K562 (cell line): ENCODE data around the gene RSRC1. TPM values are rescaled to one million over a fixed set of nuclear protein-coding genes. Genes with fewer than 3 reads are reported as not detected.

Experiments used
- ATAC-seq: fragments of 200-7000 bp; cut with Tn5 transposase; 3 replicates; pipeline ENCODE4 v1.9.1; 2020; ENCODE audit warnings: moderate library complexity
- BruUV-seq: library from RNA; stranded (reverse); fragments of 400-500 nt; replicated peaks from 2 replicates; lab custom pipeline; 2021; lab: Mats Ljungman, UMichigan
- CTCF ChIA-PET: fragments of 300-600 bp; formaldehyde crosslinking; extraction: SDS; loops from one replicate; lab custom pipeline; 2021; ENCODE audit warnings: low intra/inter-chr PET ratio; lab: Yijun Ruan, JAX
- POLR2A ChIA-PET: fragments of 300-600, 350-650 bp; sonication (Branson Sonifier 250); formaldehyde crosslinking; extraction: SDS; loops from one replicate; lab custom pipeline; 2021; ENCODE audit warnings: antibody characterized with exemption, inconsistent platforms; lab: Yijun Ruan, JAX
- DNase-seq, 4 experiments: peaks; one replicate each; pipeline versions ENCODE4 v3.0.0 to v3.0.0-alpha.2; 2011 to 2018; ENCODE audit warnings: low spot score in 3 of 4, mixed read lengths in 3 of 4; ENCODE audit errors: extremely low read depth in 1 of 4
- FAIRE-seq: peaks from 2 replicates; lab custom pipeline; 2011; peaks lifted over from hg19 to GRCh38; lab: Jason Lieb, UNC
- H2AFZ ChIP-seq: 2 replicates; pipeline ENCODE4 v1.6.0; 2011; ENCODE audit warnings: low read depth, low read length, control low read depth, inconsistent platforms
- H3K27ac ChIP-seq: fragments of 200-600 bp; 3 replicates; pipeline ENCODE4 v1.8.0; 2011; ENCODE audit warnings: low read depth, mild to moderate bottlenecking, control low read depth, inconsistent platforms, low read length, moderate library complexity, mixed read lengths; ENCODE audit errors: extremely low read depth
- H3K27me3 ChIP-seq, 2 experiments: fragments of 300-600 bp in 1 of 2; 2 replicates in 1 of 2; 3 replicates in 1 of 2; pipeline versions ENCODE4 v1.6.0 to v1.8.0; 2011; ENCODE audit warnings: inconsistent platforms in 2 of 2, low read length in 2 of 2, mild to moderate bottlenecking in 1 of 2, mixed read lengths in 1 of 2, moderate library complexity in 1 of 2; ENCODE audit not compliant: control insufficient read depth in 2 of 2, insufficient read depth in 2 of 2
- H3K36me3 ChIP-seq: fragments of 300-600 bp; 3 replicates; pipeline ENCODE4 v1.8.0; 2011; ENCODE audit warnings: mild to moderate bottlenecking, low read length, inconsistent platforms; ENCODE audit not compliant: control insufficient read depth, insufficient read depth
- H3K4me1 ChIP-seq, 2 experiments: fragments of 200-600 bp in 1 of 2; replicated peaks in 1 of 2; 2 replicates in 1 of 2; 3 replicates in 1 of 2; pipeline versions ENCODE4 v1.5.1 to v1.8.0; 2011; ENCODE audit warnings: inconsistent platforms in 2 of 2, low read length in 2 of 2, mild to moderate bottlenecking in 1 of 2, mixed read lengths in 1 of 2, moderate library complexity in 1 of 2; ENCODE audit not compliant: control insufficient read depth in 2 of 2, insufficient read depth in 2 of 2
- H3K4me2 ChIP-seq: 2 replicates; pipeline ENCODE4 v1.6.1; 2011; ENCODE audit warnings: low read length, control low read depth, inconsistent platforms, mixed read lengths; ENCODE audit not compliant: insufficient read depth
- H3K4me3 ChIP-seq: fragments of 200-600 bp; sonication (generic), shearing (Covaris generic); 2 replicates; pipeline ENCODE4 v1.5.1; 2016; ENCODE audit warnings: control low read depth, inconsistent platforms
- H3K79me2 ChIP-seq: fragments of 200-600 bp; 3 replicates; pipeline ENCODE4 v1.8.0; 2011; ENCODE audit warnings: low read length, inconsistent platforms; ENCODE audit not compliant: control insufficient read depth, insufficient read depth
- H3K9ac ChIP-seq, 2 experiments: 2 replicates each; pipeline versions ENCODE4 v1.6.0 to v1.6.1; 2011; ENCODE audit warnings: low read depth in 2 of 2, low read length in 2 of 2, control low read depth in 1 of 2, inconsistent platforms in 1 of 2, mild to moderate bottlenecking in 1 of 2, mixed read lengths in 1 of 2; ENCODE audit not compliant: insufficient read depth in 1 of 2
- H3K9me1 ChIP-seq: one replicate; pipeline ENCODE4 v1.6.0; 2011; ENCODE audit warnings: inconsistent platforms, mild to moderate bottlenecking, low read length, moderate library complexity; ENCODE audit not compliant: control insufficient read depth, insufficient read depth
- H3K9me3 ChIP-seq: replicated peaks from 2 replicates; pipeline ENCODE4 v1.5.1; 2011; ENCODE audit warnings: low read depth, low read length, inconsistent platforms; ENCODE audit not compliant: control insufficient read depth, insufficient read depth
- H4K20me1 ChIP-seq: replicated peaks from 2 replicates; pipeline ENCODE4 v1.6.1; 2011; ENCODE audit warnings: low read length, inconsistent platforms, mixed read lengths; ENCODE audit not compliant: control insufficient read depth, insufficient read depth
- ARID3A ChIP-seq: IDR thresholded peaks from 2 replicates; pipeline ENCODE4 v1.6.1; 2012; ENCODE audit warnings: low read depth, low read length, improper control_type of control experiment, borderline replicate concordance
- DIDO1 ChIP-seq: fragments of 450-650 bp; IDR thresholded peaks from 2 replicates; pipeline ENCODE4 v1.6.1; 2016; ENCODE audit warnings: low read depth, missing biosample characterization, missing genetic modification characterization
- ELK3 ChIP-seq: fragments of 450-650 bp; formaldehyde crosslinking; IDR thresholded peaks from 2 replicates; pipeline ENCODE4 v1.4.0; 2020; ENCODE audit warnings: mild to moderate bottlenecking
- ETS1 ChIP-seq: conservative IDR thresholded peaks from 2 replicates; pipeline ENCODE4 v1.6.1; 2011; ENCODE audit warnings: low read depth, mild to moderate bottlenecking, low read length; ENCODE audit not compliant: control insufficient read depth
- HMG20B ChIP-seq: fragments of 250-450 bp; sonication (Bioruptor Pico); IDR thresholded peaks from 2 replicates; pipeline ENCODE4 v1.5.0; 2021; ENCODE audit warnings: mild to moderate bottlenecking
- KDM1A ChIP-seq, 2 experiments: fragments of 450-650 bp; IDR thresholded peaks; 2 replicates each; pipeline ENCODE4 v1.6.1; 2016; ENCODE audit warnings: mild to moderate bottlenecking in 2 of 2
- KDM2B ChIP-seq: fragments of 250-450 bp; sonication (Bioruptor Pico); IDR thresholded peaks from 2 replicates; pipeline ENCODE4 v1.8.0; 2021; ENCODE audit warnings: mild to moderate bottlenecking, moderate library complexity
- NFE2 ChIP-seq: IDR thresholded peaks from 2 replicates; pipeline ENCODE4 v1.6.1; 2014; ENCODE audit warnings: antibody characterized with exemption, low read depth
- RBM25 ChIP-seq: fragments of 200-400 bp; formaldehyde crosslinking; IDR thresholded peaks from 2 replicates; pipeline ENCODE4 v1.6.1; 2018; ENCODE audit warnings: low read length, low read depth, moderate library complexity; ENCODE audit not compliant: severe bottlenecking
- SMARCE1 ChIP-seq: fragments of 450-650 bp; IDR thresholded peaks from 2 replicates; pipeline ENCODE4 v1.7.1; 2016; ENCODE audit warnings: mild to moderate bottlenecking
- SMC3 ChIP-seq: conservative IDR thresholded peaks from 2 replicates; pipeline ENCODE4 v1.6.1; 2011; ENCODE audit warnings: low read depth, low read length, improper control_type of control experiment; ENCODE audit not compliant: insufficient read depth
- SP2 ChIP-seq: IDR thresholded peaks from 2 replicates; pipeline ENCODE4 v1.6.1; 2011; ENCODE audit warnings: mild to moderate bottlenecking, low read depth, low read length, moderate library complexity; ENCODE audit not compliant: poor library complexity, severe bottlenecking; ENCODE audit errors: extremely low read depth
- TCF7 ChIP-seq: sonication (generic); IDR thresholded peaks from 2 replicates; pipeline ENCODE4 v1.6.1; 2016; ENCODE audit warnings: antibody characterized with exemption, borderline replicate concordance
- YY1 ChIP-seq, 3 experiments: IDR thresholded peaks; 2 replicates each; pipeline ENCODE4 v1.6.1; 2011; ENCODE audit warnings: low read length in 2 of 3, mild to moderate bottlenecking in 2 of 3, moderate library complexity in 2 of 3, borderline replicate concordance in 1 of 3, control low read depth in 1 of 3, low read depth in 1 of 3; ENCODE audit not compliant: insufficient read depth in 3 of 3, insufficient replicate concordance in 2 of 3, control insufficient read depth in 1 of 3, insufficient read length in 1 of 3; ENCODE audit errors: extremely low read depth in 1 of 3
- ZNF224 ChIP-seq: sonication (generic); formaldehyde crosslinking; IDR thresholded peaks from 2 replicates; pipeline ENCODE4 v1.8.0; 2022; ENCODE audit warnings: mild to moderate bottlenecking, missing genetic modification reagents
- WGBS: fragments of 100-300 bp; shearing (Covaris generic); methylation state at CpG from one replicate; pipeline ENCODE4 v1.1.6; 2016; ENCODE audit warnings: low coverage, mixed read lengths; ENCODE audit not compliant: insufficient coverage; ENCODE audit errors: missing lambda C conversion rate; 5-methylcytosine and 5-hydroxymethylcytosine counted together
- in situ Hi-C: fragments of 300-500 bp; cut with MboI; formaldehyde crosslinking; loops from 4 replicates; pipeline ENCODE4 v1.15.0; 2018; ENCODE audit warnings: inconsistent platforms, mixed read lengths
- intact Hi-C: fragments of 100-400 bp; cut with micrococcal nuclease; formaldehyde crosslinking; loops from 2 replicates; pipeline ENCODE4 v1.14.2; 2022
- polyA plus RNA-seq, 8 experiments: library from polyadenylated mRNA; depleted of rRNA in 4 of 8; stranded (reverse) in 5 of 8; unstranded in 3 of 8; fragments of >200 nt; fragmentation: Nextera tagmentation in 2 of 8; fragmentation: Illumina TruSeq in 1 of 8; extraction: Ambion mirVana in 2 of 8; extraction: Trizol in 1 of 8; gene quantifications; 2 replicates each; pipeline versions ENCODE4 v1.2.1 to v1.2.3, GENCODE V29; 2011 to 2014; ENCODE audit warnings: inconsistent platforms in 1 of 8, missing spikeins in 1 of 8
- total RNA-seq, 7 experiments: library from RNA; depleted of rRNA in 6 of 7; stranded (reverse); fragments of >200 nt in 6 of 7; fragmentation: Illumina TruSeq in 2 of 7; extraction: Trizol in 2 of 7; gene quantifications; 2 replicates each; pipeline versions ENCODE4 v1.2.1 to v1.2.3, GENCODE V29; 2011 to 2021; ENCODE audit warnings: low replicate concordance in 1 of 7
- TF ChIP-seq, protein P1 (sequence below): fragments of 250-450 bp; sonication (Bioruptor Pico); IDR thresholded peaks from 2 replicates; pipeline ENCODE4 v1.4.0; 2020; ENCODE audit warnings: mild to moderate bottlenecking, moderate library complexity, borderline replicate concordance

RSRC1 gene
- total and polyA plus RNA-seq, 9 of the 15 experiments (the other 6 are each of a cell fraction or from before 2014, with no cell fraction given) = 19.3 to 128 (median 75.5) TPM

GRCh38 chr3:158330870-158331269, 221.0 kb downstream of the RSRC1 start:
- FAIRE-seq (no peak), DNase-seq (no peak), ATAC-seq (no peak)
- no peak overlapping the region for H2AFZ ChIP-seq
- ChIA-PET CTCF (no interaction called here), POLR2A (no interaction called here)
- no peak overlapping the region for H3K4me2 ChIP-seq
- no peaks in the 10 kb centered on the region for H3K79me2 ChIP-seq
- in situ Hi-C loops = no loop called here
- no peak overlapping the region for H3K4me3 ChIP-seq
- H3K9me1 ChIP-seq = no peaks in the 10 kb centered on the region
- H3K27me3 ChIP-seq = no peaks in the 10 kb centered on the region
- H4K20me1 ChIP-seq = no peaks in the 10 kb centered on the region
- H3K36me3 ChIP-seq = no peaks in the 10 kb centered on the region
- intact Hi-C loops = no loop called here
- H3K4me1 ChIP-seq = no peaks in the 10 kb centered on the region
- H3K9ac ChIP-seq = no peak overlapping the region
- 93% methylated on average over 1 of the region's 1 CpG for WGBS
- H3K9me3 ChIP-seq = no peaks in the 10 kb centered on the region
- no peak overlapping the region for H3K27ac ChIP-seq
- BruUV-seq = no TSS peak
- TF ChIP-seq YY1 (IDR thresholded peaks at IDR 0.05; ENCODE audit: borderline replicate concordance in 1 of 3, control insufficient read depth in 1 of 3, extremely low read depth in 1 of 3, insufficient read depth in 3 of 3, insufficient read length in 1 of 3, insufficient replicate concordance in 2 of 3, low read depth in 1 of 3, low read length in 2 of 3) (no peak), ELK3 (CRISPR knock-in tag) (no peak), DIDO1 (no peak), TCF7 (no peak), KDM2B (CRISPR knock-in tag) (no peak), HMG20B (CRISPR knock-in tag) (no peak), SP2 (no peak), SMC3 (no peak), ETS1 (no peak), SMARCE1 (no peak), ZNF224 (CRISPR knock-in tag) (no peak), RBM25 (no peak), ARID3A (no peak), KDM1A (IDR thresholded peaks at IDR 0.05) (no peak), NFE2 (no peak)
- TF ChIP-seq, protein P1, sequence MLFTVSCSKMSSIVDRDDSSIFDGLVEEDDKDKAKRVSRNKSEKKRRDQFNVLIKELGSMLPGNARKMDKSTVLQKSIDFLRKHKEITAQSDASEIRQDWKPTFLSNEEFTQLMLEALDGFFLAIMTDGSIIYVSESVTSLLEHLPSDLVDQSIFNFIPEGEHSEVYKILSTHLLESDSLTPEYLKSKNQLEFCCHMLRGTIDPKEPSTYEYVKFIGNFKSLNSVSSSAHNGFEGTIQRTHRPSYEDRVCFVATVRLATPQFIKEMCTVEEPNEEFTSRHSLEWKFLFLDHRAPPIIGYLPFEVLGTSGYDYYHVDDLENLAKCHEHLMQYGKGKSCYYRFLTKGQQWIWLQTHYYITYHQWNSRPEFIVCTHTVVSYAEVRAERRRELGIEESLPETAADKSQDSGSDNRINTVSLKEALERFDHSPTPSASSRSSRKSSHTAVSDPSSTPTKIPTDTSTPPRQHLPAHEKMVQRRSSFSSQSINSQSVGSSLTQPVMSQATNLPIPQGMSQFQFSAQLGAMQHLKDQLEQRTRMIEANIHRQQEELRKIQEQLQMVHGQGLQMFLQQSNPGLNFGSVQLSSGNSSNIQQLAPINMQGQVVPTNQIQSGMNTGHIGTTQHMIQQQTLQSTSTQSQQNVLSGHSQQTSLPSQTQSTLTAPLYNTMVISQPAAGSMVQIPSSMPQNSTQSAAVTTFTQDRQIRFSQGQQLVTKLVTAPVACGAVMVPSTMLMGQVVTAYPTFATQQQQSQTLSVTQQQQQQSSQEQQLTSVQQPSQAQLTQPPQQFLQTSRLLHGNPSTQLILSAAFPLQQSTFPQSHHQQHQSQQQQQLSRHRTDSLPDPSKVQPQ (CRISPR knock-in tag) = no peak
